ENCODE data around the gene ZNF672.

Gene ZNF672

DNA sequence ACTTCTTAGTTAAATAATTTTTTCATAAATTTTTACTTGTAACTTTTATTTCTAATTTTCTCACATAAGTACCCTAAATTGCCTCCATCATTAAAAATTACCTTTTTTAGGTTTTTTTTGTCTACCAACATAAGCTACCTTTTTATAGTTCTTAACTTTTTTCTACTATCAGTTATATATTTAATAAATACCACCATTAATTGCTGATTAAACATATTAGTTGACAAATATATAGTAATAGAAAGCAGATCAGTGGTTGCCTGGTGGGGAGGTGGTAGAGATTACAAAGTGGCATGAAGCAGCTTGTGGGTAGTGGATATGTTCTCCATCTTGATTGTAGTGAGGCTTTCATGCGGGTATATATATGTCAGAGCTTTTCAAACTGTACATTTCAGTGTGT is 6.2 kb upstream of the ZNF672 start:
- no peak for DNase-seq (ENCODE audit: low read depth in 2 of 2, low spot score in 1 of 2)

DNA sequence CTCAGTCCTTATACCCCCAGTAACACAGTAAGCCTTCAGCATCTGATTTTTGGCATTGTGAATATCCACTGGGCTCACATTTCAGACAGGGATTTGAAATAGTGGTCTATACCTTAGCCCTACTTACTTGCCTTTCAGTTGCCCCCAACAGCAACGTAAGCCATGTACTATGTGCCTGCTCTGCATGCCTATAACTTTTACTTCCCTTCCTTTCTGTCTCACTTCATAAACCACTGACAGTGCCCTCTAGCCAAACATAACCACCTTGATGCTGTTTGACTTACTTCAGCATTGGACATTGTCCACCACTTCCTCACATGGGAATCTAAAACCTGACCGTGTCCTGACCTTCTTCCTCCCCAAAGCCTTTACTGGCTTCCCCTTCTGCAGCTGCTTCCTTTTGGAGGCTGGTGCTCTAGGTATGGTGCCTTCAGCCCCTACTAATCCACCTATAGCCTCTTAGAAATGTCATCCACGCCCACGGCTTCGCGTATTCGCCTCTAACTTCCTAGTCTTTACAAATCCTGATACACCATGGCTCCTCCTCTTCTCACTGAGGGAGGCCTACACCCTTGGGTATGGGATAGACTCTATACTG is 3.6 kb upstream of the ZNF672 start:
- no peak for DNase-seq (ENCODE audit: low read depth in 2 of 2, low spot score in 1 of 2)

DNA sequence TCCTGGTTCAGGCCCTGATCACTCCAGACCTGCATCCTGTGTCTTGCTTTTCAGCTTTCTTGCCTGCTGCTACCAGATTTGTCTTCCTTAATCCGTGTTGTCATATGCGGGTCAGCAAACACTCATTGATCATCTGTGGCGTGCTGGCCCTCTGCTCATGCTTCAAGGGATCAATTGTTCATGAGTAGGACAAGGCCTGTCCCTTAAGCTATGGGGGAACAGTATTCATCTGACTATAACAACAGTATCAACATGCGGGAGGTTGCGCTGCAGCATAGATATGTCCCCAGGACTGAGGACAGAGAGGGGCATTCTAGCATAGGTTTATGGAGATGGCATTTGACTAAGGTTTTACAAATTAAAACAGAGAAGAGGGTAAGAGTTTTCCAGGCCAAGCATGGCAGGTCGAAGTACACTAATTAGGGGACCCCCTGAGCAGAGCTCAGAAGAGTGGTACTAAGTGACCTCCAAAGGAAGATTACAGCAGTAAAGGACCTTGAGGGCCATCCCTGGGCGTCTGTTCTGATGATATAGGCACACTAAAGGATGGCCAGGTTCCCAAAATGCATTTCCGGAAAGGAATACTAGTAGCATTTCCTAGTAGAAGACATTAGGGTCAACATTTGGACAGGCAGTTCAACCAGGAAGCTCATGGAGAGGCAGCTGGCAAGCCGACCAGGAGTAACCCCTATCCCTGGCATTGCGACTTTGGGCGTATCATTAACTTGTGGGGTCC is 811 bp upstream of the ZNF672 start:
- DNase-seq (ENCODE audit: low read depth in 2 of 2, low spot score in 1 of 2): no peak

DNA sequence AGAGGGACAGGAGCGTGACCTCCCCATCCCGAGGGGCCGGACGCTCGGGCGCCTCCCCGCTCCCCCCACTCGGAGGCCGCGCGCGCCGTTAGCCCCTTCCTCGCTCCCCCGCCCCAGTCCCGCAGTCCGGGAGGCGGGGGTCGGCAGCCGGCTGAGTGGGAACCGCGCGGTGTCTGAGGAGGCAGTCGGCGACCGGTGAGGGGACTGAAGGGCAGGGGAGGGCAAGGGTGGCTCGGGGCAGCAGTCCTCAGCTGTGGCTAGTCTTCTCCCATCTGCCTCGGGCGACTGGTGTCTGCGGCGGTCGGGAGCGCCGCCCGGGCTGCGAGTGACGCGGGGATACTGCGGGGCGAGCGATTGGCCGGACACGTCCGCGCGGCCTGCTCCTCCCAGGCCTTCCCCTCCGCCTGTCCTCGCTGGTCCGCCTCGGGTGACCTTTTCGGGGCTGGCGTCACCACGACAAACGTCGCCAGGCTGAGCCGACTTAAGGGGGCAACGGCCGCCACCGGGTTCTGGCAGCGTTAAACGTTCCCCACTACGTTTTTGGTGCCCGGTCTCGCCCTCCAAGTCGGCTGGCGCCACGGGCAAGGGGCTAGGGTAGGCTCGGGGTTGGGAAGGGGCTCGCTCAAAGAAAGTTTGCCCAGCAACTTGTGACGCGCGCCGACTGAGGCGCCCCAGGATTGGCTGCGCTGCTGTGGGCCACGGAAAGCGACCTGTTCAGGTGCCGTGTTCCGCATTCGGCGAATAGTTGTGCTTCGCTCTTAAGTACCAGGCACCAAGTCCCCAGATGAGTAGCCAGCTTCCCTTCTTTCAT is 538 bp downstream of the ZNF672 start:
- DNase-seq (ENCODE audit: low read depth in 2 of 2, low spot score in 1 of 2): peak; percentile 69 to 72

DNA sequence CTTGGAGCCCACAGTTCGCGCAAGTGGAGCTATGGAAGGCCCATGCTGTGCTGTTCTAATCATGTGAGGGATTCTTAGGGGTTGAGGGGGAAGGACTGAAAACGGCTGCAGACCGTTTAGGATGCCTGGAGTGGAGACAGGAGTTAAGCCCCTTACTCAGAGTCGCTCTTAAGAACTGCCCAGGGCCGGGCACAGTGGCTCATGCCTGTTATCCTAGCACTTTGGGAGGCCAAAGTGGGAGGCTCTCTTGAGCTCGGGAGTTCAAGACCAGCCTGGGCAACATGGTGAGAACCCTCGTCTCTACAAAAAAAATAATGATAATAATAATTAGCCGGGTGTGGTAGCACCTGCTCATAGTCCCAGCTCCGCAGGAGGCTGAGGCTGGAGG is 1.1 kb downstream of the ZNF672 start:
- DNase-seq (ENCODE audit: low read depth in 2 of 2, low spot score in 1 of 2): no peak

DNA sequence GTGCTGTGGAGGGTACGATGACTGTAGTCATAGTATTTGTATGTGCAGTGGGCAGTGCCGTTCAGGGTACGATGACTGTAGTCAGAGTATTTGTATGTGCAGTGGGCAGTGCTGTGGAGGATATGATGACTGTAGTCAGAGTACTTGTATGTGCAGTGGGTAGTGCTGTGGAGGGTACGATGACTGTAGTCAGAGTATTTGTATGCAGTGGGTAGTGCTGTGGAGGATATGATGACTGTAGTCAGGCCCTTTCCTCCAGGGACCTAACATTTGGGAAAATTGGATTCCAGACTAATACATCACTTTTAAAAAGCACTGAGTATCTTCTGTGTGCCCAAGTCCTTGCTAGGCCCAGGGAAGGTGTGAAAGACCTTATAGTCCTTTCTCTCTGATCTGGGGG is 2.9 kb downstream of the ZNF672 start:
- no peak for DNase-seq (ENCODE audit: low read depth in 2 of 2, low spot score in 1 of 2)

DNA sequence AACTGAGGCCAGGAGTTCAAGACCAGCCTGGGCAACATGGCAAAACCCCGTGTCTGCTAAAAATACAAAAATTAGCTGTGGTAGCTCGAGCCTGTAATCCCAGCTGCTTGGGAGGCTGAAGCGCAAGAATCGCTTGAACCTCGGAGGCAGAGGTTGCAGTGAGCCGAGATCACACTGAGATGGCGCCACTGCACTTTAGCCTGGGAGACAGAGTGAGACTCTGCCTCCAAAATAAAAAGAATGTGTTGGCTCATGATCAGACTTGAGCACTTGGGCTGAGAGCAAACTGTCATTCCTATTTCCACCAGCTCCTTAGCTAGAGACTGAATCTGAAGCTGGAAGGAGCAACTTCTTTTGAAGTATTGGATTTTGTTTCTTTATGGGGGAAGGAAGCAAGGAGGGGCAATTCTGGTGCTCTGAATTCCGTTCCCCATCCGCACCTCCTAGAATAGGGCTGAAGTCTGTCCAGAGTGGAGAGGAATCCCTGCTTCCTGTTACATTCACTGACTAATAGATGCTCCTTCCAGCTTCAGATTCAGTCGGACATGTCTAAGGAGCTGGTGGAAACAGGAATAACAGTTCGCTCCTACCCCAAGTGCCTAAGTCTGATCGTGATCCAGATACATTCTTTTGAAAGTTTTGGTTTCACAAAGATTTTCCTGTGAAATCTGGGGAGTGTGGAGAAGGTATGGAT is 3.8 kb downstream of the ZNF672 start:
- DNase-seq (ENCODE audit: low read depth in 2 of 2, low spot score in 1 of 2): no peak

DNA sequence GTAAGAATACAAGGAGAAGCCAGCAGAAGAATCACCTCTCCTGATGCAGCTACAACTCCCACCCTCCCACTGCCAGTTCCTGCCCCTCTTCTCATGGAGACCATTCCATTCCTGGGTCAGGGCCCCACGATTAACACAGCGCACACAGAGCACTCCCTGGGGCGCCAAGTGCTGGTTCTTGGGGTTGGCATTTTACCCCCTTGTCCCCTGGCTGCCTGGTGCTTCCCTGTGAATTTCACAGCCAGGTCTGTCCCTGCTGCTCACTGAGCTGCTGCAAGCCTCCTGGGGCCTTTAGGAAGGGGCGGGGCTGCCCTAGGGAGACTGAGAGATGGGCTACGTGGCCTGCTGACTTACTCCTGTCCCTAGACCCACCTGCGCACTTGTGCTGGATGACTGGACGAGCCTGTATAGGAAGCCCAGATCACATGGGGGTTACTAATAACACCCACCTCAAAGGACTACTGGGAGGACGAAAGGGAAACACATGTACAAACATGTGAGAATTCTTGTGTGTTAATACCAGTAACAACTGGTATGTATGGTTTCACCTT is 4.8 kb downstream of the ZNF672 start:
- no peak for DNase-seq (ENCODE audit: low read depth in 2 of 2, low spot score in 1 of 2)

DNA sequence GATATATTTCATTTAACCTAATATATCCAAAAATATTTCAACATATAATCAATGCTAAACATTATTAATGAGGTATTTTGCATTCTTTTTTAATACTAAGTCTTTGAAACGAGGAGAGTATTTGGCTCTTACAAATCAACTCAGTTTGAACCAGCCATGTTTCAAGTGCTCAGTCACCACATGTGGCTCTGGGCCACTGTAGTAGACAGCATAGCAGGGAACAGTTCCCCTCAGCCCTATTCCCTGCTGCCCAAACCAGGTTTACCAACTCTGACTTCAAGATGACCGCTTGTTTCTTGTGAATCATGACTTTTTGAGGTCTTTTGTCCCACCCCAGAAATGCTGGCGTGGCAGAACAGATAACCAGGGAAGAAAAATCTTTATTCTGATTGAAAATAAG is 5.7 kb downstream of the ZNF672 start:
- no peak for DNase-seq (ENCODE audit: low read depth in 2 of 2, low spot score in 1 of 2)

DNA sequence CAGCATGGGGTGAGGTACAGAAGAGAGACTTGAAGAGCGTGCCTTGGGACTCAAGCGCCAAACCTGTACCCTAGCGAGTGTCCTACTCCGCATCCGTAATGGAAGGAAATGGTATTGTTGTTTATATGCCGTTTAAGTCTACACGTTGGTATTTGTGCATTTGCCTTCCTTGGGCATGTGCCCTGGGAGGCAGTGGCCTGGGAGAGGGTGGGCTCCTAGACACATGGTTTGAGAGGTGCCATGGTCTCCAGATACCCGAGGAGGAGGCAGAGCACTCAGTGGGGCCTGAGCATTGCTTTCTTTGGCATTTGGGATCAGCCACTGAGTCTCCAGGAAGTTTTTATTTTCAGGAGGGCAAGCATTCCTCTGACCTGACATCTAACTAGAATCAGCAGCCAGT is 6.5 kb downstream of the ZNF672 start:
- DNase-seq (ENCODE audit: low read depth in 2 of 2, low spot score in 1 of 2): no peak

DNA sequence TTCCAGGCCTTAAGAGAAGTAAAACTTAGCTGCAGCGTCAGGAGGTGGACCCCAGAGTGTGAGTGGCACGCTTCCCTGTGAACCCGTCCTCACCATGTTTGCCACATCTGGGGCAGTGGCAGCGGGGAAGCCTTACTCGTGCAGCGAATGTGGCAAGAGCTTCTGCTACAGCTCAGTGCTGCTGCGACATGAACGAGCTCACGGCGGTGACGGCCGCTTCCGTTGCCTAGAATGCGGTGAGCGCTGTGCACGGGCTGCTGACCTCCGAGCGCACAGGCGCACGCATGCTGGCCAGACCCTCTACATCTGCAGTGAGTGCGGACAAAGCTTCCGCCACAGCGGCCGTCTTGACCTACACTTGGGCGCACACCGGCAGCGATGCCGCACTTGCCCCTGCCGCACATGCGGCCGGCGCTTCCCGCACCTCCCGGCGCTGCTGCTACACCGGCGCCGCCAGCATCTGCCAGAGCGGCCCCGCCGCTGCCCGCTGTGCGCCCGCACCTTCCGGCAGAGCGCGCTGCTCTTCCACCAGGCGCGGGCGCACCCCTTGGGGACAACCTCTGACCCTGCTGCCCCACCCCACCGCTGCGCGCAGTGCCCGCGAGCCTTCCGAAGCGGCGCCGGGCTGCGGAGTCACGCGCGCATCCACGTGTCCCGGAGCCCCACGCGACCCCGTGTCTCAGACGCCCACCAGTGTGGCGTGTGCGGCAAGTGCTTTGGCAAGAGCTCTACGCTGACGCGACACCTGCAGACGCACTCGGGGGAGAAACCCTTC is 9.3 kb downstream of the ZNF672 start:
- DNase-seq (ENCODE audit: low read depth in 2 of 2, low spot score in 1 of 2): no peak

DNA sequence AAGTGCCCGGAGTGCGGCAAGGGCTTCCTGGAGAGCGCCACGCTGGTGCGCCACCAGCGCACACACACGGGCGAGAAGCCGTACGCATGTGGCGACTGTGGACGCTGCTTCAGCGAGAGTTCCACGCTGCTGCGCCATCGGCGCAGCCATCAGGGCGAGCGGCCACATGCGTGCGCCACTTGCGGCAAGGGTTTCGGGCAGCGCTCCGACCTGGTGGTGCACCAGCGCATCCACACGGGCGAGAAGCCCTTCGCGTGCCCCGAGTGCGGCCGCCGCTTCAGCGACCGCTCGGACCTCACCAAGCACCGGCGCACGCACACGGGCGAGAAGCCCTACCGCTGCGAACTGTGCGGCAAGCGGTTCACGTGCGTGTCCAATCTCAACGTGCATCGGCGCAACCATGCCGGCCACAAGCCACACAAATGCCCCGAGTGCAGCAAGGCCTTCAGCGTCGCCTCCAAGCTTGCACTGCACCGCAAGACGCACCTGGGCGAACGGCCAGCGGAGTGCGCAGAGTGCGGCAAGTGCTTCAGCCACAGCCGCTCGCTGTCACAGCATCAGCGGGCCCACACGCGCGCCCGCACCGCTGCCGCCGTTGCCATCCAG is 10.0 kb downstream of the ZNF672 start:
- DNase-seq (ENCODE audit: low read depth in 2 of 2, low spot score in 1 of 2): no peak

DNA sequence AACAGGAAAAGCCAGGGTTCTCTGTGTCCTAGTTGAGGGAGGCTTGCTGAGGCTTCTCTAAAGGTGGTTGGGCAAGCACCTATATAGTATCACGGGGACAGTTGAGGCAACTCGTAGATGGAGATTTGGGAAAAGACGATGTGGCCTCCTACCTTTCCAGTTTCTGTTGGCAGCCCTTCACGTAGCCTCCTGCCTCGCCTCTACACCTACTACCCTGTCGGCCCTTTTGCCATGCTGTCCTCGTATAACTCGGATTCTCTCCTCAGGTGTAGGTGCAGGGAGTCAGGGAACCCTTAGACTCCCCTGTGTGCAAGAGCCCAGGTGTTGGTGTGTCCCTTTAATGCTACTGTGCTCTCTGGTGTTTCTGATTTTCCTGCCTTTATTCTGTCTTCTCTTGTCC is 10.6 kb downstream of the ZNF672 start:
- DNase-seq (ENCODE audit: low read depth in 2 of 2, low spot score in 1 of 2): no peak

DNA sequence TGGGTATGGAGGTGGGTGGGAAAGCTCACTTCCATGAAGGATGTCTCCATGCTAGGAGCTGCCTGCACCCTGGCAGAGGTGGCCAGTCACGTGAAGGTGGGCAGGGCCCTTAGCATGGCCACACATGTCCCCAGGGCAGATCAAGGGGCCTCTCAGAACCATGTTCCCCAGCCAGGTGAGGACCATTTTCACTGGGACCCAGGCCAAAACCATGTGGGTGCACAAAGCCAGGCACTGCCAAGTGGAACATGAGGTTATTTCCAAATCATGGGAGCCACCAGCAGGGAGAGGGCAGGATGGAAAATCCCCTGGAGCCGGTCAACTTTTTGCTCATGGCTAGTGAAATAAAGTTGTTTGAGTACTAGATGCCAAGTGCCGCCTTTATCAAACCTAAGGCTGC is 11.1 kb downstream of the ZNF672 start:
- no peak for DNase-seq (ENCODE audit: low read depth in 2 of 2, low spot score in 1 of 2)

DNA sequence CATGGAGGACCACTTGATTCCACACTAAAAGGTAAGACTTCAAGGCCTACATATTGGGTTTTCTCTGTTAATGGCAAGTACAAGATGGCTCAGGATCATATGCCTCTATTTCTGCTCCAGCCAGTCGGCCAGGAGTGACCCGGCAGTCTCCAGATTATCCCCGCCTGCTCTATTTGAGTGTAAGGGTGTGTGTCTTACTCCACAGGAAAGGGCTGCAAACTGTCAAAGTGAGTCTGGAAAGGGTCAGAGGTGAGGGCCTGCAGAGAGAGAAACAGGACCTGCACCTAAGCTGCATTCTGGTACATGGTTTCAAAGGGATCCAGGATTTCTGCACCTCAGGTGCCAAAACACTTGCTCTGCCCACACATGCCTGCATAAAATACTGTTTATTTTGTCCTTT is 11.6 kb downstream of the ZNF672 start:
- no peak for DNase-seq (ENCODE audit: low read depth in 2 of 2, low spot score in 1 of 2)

DNA sequence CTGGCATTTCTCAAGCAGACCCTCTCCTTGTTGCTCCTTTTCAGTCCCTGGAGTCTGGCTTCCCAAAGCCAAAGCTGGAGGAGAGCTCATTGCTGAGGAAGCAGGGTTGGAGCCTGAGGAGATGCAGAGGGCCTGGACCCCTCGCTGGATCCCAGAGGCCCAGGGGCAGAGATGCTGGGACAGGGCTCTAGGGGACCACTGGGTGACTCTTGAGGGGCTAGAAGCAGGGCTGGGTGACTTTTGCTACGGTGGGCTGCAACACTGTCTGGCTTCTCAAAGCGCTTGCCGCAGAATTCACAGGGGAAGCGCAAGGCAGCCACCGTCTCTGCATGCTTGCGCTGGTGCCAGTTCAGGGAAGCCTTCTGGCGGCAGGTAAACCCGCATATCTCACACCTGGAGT is 12.1 kb downstream of the ZNF672 start:
- no peak for DNase-seq (ENCODE audit: low read depth in 2 of 2, low spot score in 1 of 2)

DNA sequence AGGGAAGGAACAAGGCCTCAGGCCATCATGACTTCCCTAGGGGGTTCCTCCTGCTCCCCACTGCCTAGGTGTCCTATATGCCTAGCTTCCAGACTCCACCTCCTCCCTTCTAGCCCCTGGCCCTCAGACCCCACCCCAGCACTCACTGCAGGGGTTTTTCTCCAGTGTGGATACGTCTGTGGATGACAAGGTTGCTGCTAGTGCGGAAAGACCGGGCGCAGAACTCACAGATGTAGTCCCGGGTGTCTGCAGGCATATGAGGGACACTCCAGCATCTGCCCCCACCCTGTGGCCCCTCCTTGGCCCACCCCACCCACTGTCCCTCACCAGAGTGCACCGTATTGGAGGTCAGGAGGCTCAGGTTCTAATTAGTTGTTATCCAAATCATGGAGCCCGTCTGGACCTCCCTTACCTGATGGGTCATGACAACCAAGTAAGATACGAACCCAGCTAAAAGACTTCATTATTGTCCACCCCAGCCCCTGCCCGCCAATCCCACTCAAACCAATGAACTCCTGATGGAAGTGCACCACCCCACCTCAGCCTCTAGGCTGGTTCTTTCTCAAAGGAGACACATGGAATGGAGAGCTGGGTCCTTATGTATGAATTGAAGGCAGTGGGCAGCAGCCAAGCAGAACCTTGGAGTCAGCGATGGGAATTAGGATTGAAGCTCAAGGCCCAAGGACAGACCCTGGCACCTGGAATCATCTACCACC is 12.7 kb downstream of the ZNF672 start:
- DNase-seq (ENCODE audit: low read depth in 2 of 2, low spot score in 1 of 2): no peak

DNA sequence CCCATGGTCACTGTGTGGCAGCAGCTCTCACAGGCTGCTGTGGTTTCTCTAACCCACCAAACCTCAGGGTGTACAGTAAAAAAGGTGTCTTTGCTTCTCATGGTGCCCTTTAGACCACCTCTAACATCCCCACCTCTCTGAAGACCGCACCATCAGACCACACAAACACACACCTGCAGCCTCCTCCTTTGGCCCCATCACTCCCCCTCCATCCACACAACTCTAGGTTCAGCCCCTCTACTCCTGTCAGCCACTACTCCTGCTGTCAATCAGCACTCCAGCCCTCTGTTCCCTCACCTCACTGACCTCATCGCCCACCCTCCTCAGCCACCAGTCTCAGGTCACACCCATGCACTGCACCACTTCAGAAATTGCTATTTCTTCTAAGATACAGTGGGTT is 13.4 kb downstream of the ZNF672 start:
- no peak for DNase-seq (ENCODE audit: low read depth in 2 of 2, low spot score in 1 of 2)

DNA sequence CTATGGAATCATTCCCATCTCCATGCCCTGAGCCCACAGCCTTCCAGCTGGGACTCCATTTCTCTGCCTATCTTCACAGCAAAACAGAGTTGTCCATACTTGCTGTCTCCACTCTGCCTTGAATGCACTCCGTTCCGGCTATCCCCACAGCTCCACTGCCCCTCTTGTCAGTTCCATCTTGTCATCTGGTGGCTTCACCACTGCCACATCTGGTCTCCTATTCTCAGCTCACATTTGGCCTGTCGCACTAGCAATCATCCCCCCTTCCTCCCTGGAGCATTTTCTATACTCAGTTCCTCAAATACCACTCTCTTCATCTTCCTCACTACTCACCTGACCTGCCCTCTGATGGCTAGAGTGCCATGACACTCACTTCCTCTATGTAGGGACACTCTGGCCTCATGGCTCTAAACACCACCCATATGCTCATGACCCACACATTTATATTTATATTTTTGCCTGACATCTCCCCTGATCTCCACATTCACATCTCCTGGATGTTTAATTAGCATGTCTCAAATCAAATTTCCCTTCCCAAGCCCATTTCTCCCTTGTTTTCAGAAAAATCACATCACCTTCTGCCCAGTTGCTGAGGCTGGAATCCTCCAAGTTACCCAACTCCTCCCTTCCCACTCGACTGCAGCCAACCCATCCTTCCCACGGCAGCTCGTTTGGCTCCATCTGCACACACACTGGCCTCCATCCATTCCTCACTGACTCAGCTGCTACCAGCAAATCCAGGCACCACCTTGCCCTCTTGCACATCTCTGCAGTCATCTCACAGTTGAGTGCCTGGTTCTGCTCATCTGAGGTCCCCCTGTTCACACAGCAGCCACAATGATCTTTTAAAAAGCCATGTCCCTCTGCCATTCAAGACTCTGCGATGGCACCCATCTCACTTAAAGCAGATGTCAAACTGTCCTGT is 14.7 kb downstream of the ZNF672 start:
- DNase-seq (ENCODE audit: low read depth in 2 of 2, low spot score in 1 of 2): no peak
